GM19351 (cell line): ENCODE measurements around the gene ZNF836.
A peak's percentile ranks its signal among the peaks of the same experiment; 100 is the strongest.
"Not testable (repeated sequence)": the region's sequence is repeated elsewhere in the genome, so short reads cannot be mapped to it uniquely, and the experiment has no call there.

Source experiments
- ATAC-seq: cut with Tn5 transposase; IDR thresholded peaks from one replicate; pipeline ENCODE4 v1.9.1; 2021; ENCODE audit warnings: mild to moderate bottlenecking, moderate library complexity; ENCODE audit not compliant: unreplicated experiment

Gene ZNF836

DNA sequence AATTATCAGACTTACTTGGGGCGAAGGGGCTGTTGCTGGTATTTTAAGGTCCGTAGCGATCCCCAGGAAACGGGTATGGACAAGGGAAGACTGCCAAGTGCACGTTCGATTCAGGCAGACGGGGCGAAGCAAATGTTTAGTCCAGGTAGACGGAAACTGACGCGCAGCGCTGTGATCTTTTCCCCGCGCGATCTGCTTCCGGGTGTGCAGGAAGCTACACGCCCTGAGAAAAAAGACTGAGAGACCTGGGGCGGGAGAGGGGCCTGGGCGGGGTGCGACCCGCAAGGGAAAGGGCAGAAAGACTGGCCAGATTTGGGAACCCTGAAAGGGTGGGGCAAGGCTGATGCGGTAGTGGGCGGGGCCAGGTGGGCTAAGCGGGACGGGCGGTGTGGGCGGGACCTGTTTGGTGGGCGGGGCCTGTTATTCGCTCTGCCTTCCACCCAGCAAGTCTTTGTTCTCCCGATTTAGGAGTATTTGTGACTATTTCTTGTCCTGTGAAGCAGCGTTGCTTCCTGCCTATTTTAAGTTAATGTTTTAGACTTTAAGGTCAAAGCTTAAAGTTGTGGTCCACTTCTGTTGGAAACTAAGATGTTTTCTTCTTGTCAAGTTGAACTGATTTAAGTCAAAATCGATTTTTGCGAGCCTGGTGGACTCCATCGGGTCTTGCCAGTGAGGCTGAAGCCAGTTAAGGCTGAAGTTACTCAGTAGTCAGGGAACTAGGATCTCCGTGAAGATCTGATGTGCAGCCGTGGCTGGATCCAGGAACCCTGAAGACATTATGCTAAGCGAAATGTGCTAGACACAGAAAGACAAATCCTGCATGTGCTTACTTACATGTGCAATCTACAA lies at the start of gene ZNF836:
Gene ZNF836 (minus strand): TSS at position 301 of the 849 bp plus-strand sequence. CDS start 3,549 bp downstream, outside the sequence.
- no peak for ATAC-seq

DNA sequence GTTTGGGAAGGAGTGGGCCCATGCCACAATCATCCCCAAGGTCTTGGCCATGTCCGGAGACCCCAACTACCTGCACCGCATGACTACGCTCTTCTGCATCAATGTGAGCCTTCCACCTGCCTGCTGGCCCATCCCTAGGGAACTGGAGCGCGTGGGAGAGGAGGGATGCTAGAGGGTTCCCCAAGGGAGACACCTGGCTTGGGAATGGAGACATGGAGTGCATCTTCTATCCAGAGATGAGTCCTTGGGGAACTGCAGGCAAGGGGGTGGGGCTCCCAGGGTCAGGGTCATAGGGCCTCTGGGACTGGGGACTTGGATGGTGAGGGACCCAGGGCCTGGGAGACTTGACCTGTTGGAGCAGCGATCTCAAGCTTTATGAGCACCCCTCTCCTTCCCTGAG lies 49.6 kb upstream of the ZNF836 start:
- no peak for ATAC-seq

DNA sequence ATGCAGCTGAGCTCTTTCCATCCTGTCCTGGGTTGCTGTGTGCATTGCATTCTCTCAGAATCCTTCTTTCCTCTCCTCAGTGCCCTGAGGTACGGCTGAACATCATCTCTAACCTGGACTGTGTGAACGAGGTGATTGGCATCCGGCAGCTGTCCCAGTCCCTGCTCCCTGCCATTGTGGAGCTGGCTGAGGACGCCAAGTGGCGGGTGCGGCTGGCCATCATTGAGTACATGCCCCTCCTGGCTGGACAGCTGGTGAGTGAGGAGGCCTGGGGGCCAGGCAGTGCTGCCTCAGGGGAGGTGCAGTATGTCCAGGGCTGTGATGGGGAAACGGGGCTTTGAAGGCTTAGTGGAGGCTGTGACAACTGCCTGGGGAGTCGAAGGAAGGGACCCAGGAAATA lies 48.2 kb upstream of the ZNF836 start:
- no peak for ATAC-seq

DNA sequence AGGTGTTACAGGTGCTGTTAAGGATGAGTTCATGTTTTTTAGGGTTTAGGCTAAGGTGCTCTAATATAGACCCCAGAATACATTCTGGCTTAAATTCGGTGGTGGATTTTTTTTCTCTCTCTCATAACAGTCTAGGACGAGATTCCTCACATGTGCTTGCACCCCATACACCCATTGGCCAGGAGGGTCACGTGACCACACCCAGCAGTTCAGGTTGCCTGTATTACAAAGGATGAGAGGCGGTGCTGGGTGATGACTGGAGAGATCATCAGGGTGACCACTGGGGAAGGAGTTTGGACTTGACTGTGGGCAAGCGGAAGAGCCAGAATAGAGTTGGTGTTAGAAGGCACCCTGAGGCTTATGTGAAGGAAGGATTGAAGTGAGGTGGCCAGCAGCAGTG lies 46.2 kb upstream of the ZNF836 start:
- no peak for ATAC-seq

DNA sequence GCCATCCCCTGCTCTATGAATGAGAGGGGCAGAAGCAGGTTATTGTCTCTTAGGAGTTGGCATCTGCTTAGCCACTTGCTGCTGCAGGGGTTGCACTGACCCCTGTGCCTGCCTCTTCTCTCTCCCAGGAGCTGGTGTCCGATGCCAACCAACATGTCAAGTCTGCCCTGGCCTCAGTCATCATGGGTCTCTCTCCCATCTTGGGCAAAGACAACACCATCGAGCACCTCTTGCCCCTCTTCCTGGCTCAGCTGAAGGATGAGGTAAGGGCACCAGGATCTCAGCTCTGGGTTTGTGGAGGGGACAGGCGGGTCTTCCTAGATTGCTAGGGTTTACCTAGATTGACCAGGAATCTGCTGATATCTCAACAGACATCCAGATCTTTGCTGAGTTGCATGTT lies 45.0 kb upstream of the ZNF836 start:
- ATAC-seq = no peak

DNA sequence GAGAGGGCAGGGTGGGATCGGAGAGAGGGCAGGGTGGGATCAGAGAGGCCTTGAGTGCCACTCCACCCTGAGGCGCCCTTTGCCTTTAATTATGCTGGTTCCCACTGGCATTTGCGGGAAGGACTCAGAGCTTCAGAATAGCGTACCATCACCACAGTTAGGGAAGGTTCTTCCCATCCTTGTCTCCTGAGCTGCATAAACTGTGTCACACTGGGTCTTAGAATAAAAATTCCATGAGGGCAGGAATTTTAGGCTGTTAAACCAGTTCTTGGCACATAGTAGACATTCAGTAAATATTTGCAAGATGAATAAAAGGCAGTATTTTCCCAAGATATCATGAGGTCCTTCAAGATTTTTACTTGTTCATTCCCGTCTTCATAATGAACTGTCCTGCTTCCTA lies 42.8 kb upstream of the ZNF836 start:
- no peak for ATAC-seq

DNA sequence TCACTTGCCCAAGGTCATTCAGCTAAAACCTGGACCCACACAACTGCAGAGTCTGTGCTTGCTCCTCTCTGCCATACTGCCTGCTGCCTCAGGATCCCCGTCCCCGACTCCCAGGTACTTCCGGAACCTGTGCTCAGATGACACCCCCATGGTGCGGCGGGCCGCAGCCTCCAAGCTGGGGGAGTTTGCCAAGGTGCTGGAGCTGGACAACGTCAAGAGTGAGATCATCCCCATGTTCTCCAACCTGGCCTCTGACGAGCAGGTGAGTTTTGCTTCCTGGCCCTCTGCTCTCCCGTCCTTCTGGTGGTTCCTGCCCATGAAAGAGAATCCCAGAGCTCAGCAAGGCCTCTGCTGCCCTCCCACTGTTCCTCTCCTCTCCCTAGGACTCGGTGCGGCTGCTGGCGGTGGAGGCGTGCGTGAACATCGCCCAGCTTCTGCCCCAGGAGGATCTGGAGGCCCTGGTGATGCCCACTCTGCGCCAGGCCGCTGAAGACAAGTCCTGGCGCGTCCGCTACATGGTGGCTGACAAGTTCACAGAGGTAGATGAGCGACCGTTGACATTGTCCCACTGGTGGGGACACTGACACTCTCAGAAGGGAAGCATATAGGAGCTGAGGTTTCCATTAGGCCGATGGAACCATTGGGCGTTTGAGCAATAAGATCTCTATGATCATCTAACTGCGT lies 41.3 kb upstream of the ZNF836 start:
- ATAC-seq = no peak

DNA sequence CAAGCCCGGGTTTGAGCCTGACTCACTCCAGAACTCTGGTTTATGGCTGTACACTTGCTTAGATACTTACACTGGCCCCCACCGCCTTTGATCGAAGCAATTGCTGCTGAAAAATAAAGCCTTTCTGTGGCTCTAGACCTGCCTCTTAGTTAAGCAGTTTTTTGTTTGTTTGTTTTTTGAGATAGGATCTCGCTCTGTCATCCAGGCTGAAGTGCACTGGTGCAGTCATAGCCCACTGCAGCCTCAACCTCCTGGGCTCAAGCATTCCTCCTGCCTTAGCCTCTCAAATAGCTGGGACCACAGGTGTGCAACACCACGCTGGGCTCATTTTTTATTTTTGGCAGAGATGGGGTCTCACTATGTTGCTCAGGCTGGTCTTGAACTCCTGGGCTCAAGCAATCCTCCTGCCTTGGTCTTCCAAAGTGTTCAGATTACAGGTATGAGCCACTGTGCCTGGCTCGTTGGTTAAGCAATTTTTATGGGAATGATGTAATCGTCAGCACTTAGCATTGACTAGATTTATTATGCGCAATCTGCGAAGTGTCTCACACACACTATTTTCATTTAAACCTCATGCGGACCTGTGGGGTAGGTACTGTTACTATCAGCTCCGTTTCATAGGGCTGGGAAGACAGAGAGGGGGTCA lies 40.6 kb upstream of the ZNF836 start:
- ATAC-seq = no peak

DNA sequence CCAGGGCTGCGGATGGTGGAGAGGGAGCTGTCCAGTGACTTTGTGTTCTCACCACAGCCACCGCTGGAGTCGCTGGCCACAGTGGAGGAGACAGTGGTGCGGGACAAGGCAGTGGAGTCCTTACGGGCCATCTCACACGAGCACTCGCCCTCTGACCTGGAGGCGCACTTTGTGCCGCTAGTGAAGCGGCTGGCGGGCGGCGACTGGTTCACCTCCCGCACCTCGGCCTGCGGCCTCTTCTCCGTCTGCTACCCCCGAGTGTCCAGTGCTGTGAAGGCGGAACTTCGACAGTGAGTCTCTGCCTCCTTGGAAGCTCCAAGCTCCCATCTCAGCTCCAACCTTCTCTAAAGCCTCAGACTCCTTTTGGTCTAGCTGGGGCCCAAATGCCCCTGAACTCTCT lies 39.8 kb upstream of the ZNF836 start:
- ATAC-seq = no peak

DNA sequence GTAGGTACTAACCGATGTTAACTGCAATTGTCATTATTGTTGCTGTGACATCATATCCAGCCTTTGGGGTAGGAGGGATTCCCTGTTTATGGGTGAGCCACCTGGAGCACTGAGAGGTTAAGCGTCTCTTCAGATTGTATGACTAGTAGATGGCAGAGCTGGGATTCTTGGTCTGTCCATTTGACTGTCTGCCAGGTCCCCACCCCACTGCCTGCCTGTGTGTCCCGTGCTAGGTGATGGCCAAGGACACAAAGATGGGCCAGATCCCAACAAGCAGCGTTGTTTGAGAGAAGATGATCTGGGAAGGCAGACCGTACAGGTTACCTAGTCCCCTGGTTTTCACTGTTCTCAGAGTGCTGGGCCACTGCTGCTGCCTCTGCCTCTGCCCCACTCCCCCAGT lies 35.1 kb upstream of the ZNF836 start:
- no peak for ATAC-seq

DNA sequence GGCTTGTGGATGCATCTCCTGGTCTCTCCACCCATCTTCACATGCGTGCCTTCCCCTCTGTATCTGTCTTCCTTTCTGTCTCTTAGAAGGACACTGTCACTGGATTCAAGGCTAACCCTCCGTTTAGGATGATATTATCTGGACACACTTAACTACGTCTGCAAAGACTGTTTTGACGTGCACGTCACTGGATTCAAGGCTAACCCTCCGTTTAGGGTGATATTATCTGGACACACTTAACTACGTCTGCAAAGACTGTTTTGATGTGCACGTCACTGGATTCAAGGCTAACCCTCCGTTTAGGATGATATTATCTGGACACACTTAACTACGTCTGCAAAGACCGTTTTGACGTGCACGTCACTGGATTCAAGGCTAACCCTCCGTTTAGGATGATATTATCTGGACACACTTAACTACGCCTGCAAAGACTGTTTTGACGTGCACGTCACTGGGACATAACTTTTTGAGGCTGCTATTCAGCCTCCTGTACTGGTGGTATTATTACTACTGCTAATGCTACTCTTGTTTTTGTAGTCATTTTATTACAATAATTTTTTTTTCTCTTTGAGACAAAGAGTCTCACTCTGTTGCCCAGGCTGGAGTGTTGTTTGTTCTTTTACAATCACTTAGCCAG lies 29.5 kb upstream of the ZNF836 start:
- ATAC-seq = not testable (repeated sequence)

DNA sequence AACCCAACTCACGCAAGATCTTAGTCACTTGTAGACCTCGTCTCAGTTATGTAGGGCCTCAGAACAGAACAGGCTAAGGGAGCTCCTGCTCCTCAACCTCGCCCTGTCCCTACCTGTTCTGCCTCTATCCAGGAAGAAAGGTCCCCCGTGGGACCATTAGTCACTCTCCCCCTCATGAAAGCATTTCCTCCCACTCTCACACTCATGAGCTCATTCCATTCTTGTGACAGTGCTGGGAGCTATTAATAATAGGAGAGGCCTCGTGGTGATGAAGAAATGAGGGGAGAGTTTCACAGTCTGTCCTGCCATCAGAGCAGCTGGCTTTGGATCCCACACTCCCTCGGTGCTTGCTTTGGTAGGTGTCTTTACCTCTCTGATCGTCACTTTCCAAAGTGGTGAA lies 28.6 kb upstream of the ZNF836 start:
- no peak for ATAC-seq

DNA sequence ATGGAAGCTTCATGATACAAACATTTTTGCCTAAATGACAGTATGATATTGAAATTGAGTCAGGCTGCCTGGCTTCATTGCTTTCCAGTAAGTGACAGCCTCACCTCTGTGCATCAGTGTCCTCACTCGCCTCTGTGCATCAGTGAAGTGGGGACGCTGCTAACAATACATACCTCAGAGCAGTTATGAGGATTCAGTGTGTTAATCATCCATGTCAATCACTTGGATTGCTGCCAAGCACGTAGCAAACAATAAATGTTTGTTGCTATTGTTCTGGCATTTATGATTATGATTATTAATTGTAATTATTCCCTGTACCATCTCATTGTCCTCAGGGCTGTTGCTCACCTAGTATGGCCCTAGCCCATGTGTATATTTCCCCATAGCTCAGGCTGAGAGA lies 27.3 kb upstream of the ZNF836 start:
- no peak for ATAC-seq

DNA sequence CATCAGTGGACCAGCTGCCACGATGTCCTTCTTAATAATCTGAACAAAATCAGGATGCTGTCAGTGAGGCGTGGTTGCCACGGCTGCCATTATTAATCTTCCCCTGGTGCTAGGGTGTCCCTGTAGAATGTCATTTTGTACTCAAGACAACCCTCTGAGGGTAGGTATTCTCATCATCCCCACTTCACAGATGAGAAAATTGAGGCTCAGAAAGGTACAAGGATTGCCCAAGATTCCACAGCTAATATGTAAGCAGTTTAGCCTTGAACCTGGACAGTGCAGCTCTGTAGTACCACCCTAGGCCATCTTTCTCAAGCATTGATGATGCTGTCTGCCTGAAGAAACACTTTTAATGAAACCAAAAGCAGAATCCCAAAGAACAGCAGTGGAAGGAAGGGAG lies 26.5 kb upstream of the ZNF836 start:
- no peak for ATAC-seq

DNA sequence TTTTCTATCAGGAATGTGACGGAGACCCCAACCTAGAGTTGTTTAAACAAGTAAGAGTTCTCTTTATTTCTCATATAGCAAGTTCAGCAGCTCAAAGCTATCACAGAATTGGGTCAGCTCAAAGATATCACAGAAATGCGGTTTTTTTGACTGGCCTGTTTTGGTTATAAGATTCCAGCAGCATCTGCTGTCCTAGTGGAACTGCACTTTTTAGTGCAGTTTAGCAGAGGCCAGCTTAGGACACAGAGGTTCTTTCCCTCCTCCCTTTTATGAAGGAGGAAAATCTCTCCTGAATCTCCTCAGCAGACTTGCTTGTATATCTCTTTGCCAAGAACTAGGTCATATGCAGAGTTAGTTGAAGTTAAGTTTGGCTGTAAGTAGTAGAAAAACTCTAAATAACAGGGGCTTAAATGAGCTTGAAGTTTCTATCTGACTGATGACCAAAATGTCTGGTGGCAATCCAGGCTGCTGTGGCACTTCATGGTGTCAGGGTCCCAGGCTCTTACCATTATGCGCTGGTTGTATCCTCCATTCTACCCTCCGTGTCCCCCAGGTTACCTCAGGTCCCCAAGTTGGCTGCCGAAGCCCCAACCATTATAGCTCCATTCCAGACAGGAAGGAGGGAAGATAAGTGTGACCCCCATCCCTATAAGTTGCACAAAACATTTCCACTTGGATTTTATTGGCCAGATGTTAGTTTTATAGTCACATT lies 25.0 kb upstream of the ZNF836 start:
- ATAC-seq = no peak

DNA sequence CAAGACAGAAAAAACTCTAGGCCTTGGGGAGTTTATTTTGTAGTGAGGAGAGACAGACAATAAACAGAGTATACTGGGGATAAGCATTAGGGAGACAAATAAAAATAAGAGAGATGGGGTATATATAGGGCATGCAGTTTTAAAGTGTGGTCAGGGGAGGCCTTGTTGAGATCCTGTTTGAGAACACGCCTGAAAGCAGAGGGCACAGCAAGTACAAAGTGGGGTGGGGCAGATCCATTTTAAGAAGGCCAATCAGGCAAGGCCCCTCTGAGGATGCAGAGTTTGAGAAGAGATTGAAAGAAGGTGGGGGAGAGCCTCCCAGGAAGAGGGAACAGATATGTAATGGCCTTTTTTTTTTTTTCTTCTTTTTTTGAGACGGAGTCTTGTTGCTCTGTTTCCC lies 20.5 kb upstream of the ZNF836 start:
- no peak for ATAC-seq

DNA sequence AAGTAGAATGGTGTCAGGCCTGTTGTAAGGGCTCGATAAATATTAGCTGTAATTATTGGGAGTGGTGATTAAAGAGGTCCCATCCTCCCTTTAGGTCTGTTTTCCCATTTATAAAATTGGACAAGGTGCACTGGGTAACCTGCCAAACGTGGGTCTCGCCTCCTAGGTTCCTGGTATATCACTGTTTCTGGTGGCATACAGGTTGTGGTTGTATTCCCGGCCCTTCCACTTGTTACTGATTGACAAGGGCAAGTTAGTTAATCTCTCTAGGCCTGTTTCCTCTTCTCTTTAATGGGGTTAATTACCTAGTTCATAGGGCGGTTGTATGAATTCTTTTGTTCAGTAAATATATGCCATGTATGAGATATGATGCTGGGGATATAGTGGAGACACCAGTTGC lies 20.0 kb upstream of the ZNF836 start:
- ATAC-seq = no peak

DNA sequence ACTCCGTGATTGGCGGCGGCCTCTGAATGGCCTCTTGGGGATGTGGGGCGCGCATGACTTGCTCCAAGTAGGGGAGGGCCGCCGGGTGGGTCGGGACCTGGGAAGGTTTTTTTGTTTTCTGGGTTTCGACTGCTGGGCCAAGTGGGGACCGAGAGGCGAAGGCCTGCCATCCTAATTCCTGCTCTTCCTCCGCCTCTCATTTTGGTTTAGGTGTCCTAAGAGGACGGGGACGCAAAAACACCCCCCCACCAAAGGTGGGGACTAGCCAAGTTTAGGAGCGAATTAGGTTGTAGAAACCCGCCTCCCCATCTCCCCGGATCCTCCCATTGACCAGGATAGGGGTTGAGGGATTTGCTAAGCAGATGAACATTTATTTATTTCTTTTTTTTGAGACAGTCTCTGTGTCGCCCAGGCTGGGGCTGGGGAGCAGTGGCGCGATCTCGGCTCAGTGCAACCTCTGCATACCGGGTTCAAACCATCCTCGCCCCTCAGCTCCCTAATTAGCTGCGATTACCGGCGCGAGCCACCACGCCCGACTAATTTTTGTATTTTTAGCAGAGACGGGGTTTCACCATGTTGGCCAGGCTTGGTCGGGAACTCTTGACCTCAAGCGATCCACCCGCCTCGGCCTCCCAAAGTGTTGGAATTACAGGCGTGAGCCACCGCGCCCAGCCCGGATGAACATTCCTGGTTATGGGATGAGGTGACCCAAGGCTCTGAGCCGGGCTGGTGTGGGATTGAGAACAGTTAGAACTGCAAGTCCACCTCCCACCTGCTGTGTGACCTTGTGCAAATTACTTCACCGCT lies 19.3 kb upstream of the ZNF836 start:
- ATAC-seq = no peak

DNA sequence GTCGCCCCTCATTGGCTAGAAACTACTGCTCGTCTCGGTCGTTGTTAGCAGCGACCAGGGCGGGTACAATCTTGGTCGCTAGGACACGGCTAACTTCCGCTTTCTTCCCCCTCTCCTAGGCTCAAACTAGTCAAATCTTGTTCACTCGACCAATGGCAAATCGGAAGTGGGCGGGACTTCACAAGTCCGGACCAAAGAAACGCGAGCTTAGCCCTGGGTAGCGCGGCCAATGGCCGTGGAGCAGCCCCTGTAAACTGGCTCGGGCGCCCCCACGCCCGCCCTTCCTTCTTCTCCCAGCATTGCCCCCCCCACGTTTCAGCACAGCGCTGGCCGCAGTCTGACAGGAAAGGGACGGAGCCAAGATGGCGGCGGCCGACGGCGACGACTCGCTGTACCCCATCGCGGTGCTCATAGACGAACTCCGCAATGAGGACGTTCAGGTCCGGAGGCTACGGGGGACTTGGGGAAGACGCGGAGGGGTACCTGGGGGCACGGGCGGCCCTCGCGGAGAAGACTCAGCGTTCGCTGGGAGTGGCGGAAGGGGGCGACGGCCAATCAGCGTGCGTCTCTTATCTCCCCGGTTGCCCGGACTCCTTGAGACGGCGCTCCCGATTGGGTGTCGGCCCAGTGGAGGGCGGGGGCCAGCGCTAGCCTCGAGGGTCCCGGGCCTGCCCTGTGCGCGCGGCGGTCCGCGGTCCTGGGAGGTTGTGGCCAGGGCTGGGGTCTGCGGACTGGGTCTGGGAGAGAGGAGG lies 18.5 kb upstream of the ZNF836 start, which contains the start of gene PPP2R1A:
Gene PPP2R1A (plus strand): TSS at position 318 of the 752 bp plus-strand sequence. CDS start 45 bp downstream, at position 363.
- ATAC-seq = peak; percentile 87
